Activated CD4-positive, CD25-positive, alpha-beta regulatory T cell (primary cell): Measurements from ENCODE around the gene RNF7.
A peak's percentile ranks its signal among the peaks of the same experiment; 100 is the strongest.
"Not testable (repeated sequence)": the region's sequence is repeated elsewhere in the genome, so short reads cannot be mapped to it uniquely, and the experiment has no call there.

Experiments used
- DNase-seq, 4 experiments: peaks; one replicate each; lab custom pipeline; 2025; lab: John Stamatoyannopoulos, UW

RNF7 gene

DNA sequence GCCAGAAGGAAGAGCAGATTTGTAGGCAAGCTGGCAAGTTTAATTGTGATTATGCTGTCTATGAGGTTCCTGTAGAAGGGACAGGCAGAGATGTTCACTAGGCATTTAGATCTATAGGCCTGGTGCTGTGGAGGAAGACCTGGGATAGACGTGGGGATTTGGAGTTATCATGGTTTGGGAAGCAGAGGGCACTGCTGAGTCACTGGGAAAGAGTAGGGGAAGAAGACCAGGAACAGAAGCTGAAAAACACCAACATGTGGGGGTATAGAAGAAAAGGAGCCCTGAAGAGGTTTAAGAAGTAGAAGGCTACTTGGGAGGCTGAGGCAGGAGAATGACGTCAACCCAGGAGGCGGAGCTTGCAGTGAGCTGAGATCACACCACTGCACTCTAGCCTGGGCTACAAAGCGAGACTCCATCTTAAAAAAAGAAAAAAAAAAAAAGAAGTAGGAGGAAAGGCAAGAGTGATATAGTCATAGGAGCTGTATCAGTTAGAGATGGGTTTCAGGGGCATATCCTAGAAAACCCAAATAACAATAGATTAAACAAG, 44.4 kb downstream of the RNF7 start:
- no peak for DNase-seq

DNA sequence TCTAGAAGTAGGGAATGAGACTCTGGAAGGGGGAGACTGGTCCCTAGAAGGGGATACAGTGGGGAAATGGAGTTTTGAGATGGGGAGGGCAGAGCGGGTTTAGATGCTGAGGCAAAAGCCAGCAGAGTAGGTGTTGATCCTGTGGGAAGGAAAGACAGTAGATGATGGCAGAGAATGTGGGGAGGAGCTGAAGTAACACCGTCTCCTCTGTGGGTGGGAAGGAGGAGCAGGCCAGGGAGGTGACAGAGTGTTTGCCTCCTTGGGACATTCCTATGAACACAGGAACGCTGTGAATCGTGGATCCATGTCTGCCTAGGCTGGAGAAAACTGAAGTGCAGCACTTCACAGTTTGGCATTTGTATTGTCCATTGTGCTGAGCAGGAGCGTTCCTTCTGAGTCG, 45.5 kb downstream of the RNF7 start:
- DNase-seq = no peak

DNA sequence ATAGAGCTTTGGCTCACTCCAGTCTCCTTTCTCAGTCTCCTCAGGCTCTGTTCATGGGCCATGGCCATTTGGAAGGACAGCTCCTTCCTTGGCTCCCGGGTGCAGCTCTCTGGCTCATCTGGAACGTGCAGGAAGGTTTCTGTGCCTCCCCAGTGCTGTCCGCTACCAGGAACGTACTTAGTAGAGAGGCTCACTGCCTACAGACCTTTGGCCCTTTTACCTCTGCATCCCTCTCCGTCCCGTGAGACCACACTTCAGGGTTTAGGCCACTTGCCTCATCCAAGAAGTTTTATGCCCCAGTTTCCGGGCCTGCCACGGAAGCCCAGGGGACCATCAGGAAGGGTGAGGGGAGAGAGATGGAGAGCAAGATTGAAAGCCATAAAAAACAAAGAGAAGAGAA, 46.0 kb downstream of the RNF7 start:
- no peak for DNase-seq

DNA sequence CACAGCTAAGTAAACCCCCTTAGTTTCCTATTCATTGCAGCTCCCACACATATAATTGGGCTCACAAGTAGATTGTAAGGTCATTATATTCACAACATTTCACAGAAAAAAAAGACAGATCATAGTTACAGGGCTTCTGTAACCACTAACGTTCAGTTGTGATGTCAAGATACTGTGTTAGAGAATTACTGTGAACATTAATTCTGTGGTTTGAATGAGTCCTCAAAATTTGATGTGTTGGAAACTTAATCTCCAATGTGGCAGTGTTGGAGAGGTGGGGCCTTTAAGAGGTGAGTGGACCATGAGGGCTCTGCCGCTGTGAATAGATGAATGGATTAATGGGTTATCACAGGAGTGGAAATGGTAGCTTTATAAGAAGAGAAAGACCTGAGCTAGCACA, 46.4 kb downstream of the RNF7 start:
- no peak for DNase-seq

DNA sequence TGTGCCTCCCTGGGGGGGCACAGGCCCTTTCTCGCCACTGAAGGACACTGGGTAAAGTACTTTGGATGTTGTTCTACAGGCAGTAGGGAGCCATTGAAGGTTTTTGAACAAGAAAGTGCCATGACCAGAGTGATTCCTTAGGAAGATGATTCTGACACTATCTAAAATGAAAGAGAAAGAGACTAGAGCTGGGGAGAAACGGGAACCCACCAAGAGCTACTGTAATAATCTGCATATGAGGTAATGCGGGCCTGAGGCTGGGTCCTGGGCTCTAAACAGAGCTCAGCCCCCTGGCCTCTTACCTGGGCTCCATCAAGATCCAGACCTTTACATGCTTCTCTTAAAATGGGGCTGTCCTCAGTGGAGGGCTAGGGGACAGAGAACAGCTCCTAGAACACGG, 50.1 kb downstream of the RNF7 start:
- no peak for DNase-seq

DNA sequence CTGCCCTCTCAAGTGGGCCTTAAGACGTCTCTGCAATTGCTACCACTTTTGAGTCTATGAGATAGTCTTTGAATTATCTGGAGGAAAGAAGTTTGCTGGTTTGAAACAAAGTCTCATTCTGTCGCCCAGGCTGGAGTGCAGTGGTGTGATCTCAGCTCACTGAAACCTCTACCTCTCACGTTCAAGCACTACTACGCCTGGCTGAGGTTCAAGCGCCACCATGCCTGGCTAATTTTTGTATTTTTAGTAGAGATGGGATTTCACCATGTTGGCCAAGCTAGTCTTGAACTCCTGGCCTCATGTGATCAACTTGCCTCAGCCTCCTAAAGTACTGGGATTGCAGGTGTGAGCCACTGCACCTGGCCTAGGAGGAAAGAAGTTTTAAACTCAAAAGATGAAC, 50.7 kb downstream of the RNF7 start:
- DNase-seq = not testable (repeated sequence)

DNA sequence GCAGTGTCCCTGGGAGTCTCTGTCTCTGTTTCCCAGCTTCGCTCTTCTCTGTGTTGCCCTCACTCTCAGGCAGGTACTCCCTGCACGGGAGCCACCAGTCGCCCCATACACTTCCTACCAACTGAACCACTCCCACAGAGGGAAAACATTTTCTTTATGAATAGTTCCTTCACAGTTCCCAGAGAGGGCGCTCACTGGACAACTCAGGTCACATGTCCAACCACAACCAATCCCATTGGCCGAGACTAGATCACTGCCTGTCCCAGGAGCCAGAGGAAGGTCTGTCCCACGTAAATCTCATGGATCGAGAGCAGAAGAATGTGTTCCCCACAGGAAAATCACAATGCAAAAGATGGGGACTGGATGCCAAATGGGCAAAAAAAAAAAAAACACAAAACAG, 51.2 kb downstream of the RNF7 start:
- no peak for DNase-seq

DNA sequence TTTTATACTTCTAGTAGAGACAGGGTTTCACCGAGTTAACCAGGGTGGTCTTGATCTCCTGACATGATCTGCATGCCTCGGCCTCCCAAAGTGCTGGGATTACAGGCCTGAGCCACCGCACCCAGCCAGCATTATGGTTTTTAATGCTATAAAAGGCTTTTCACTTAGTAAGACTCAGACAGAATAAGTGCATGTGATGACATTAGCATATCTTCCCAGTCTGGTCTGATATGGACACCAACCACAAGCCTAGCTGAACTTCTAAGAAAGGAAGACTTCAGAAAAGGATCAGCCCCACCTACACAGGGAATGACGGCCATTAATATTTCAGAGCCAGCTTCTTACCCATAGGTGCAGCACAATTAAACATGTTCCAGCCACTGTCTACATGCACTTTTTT, 52.1 kb downstream of the RNF7 start:
- DNase-seq = no peak

DNA sequence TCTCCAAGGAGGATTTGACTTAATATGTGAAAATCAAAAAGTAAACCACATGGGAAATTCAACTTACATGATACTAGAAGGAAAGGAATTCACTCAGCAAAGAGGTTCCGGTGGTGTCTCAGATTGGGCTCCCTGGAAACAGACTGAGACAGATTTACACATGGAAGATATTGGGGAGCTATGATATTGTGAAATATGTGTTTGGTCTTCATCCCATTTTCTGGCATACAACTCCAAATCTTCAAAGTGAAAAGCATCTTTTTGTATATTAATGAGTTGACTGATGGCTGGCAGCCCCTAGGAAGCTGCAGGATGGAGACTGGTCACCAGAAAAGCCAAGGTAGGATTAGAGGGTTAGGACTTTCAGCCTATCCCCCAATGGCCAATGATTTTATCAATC, 54.4 kb downstream of the RNF7 start:
- DNase-seq = no peak

DNA sequence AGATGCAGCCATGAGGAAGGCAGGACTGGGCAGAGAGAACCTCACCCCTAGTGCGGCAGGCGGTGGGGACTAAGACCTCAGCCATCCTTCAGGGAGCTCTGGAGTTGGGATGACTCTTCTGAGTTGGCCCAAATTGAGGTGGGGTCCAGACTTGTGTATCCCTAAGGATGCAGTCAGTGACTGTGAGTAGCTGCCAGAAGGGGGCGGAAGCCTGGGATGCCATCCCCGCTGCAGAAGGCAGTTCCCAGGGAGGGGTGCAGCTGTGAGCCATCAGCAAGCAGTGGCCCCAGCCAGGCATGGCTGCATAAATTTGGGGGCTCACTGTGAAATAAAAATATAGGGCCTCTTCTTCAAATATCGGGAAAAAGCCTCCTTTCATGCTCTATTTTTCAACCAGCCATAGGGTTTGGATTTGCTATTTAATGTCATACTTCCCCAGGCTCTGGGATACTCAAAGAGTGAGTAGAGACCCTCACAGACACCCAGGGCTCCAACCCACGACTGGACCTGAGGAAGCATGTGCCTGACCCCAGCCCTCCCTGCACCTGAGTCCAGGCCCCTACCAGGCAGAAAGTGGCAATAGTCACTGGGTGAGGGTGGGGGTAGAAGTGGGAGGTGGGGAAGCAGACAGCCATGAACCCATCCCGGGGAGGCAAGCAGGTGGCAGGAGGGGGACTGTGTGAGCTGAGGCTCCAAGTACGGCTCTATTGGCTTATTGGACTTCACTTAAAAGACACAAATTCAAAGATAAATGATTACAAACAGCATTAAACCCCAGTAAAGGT, 55.6 kb downstream of the RNF7 start:
- DNase-seq = no peak

DNA sequence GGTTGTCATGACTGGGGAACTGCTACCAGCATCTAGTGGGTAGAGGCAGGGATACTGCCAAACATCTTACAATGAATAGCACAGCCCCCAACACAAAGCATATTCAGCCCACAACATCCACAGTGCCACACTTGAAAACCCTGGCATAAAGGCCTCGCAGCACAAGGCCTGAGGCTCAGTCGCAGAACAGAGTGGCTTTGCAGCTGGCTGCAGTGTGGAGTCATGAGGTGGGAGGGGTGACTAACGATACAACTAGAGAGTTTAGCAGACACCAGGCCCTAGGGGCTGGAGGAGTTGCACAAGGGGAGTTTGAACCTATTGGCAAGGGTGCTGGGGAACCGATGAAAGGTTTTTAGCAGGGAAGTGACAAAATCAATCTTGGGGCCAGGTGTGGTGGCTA, 57.2 kb downstream of the RNF7 start:
- no peak for DNase-seq

DNA sequence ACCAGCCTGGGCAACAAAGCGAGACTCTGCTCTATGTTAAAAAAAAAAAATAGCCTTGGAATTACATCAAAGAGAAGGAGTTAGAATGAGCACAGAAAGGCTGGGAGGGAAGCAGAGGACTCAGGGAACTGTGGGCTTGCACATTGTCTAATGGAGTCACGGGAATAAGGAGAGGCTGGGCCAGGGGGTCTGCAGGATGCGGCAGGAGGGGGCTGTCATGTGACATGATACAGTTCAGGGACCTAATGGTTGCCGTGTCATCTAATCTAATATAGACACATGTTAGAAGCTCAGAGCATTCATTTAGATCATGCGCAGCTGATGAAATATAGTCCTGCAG, 57.6 kb downstream of the RNF7 start:
- no peak for DNase-seq

DNA sequence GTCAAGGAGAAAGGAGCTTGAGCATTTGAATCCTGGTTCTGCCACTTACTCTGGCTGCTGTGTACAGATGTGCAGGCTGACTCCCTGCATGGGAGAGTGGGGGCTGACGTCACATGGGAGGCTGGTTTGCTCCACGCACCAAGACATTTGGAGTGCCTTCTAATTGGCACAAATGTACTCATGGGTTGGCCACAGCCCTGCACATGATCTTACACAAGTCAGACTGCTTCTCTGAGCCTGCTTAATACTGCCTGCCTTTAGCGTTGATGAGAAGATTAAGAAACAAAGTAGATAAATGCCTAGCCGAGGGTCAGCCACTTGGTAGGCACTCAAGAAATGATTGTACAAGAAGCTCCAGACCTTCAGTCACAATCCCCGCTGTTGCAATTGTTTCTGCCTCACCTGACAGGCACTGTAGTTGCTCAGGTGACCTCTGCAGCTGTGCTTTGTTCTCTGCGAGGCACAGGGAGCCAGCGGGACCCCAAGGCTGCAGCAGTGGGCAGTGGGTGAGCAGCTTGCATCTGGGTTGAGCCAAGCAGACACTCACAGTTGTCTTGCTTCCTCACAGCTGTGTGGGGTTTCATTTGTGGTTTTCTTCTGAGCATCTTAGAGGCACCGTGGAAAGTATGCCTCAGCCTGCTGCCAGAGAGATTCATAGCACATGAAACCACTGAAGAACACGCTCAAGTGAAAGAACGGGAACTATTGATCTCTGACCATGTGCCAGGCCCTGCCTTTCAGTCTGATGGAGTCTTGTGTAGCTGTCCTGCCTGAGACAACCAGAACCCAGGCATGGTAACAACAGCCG, 58.2 kb downstream of the RNF7 start:
- peak in 2 of 4 experiments; percentile 27 to 40 for DNase-seq
